Suprapubic skin (tissue), 4 donors: Measurements from ENCODE around the gene MLLT6. TPM values are rescaled to one million over a fixed set of nuclear protein-coding genes. Genes with fewer than 3 reads are reported as not detected.

ENCODE experiments used
- DNase-seq, 2 donors: peaks; one replicate each; pipeline ENCODE4 v3.0.0-alpha.2; 2019; ENCODE audit warnings: low spot score in 2 of 2
- H3K27ac ChIP-seq: fragments of 200-600 bp; sonication (generic); one replicate; pipeline ENCODE4 v1.5.1; 2019
- H3K27me3 ChIP-seq: fragments of 200-600 bp; sonication (generic); one replicate; pipeline ENCODE4 v1.5.1; 2019
- H3K36me3 ChIP-seq: fragments of 200-600 bp; sonication (generic); one replicate; pipeline ENCODE4 v1.5.1; 2019
- H3K4me1 ChIP-seq: fragments of 200-600 bp; sonication (generic); one replicate; pipeline ENCODE4 v1.5.1; 2019
- H3K4me3 ChIP-seq: fragments of 200-600 bp; sonication (generic); one replicate; pipeline ENCODE4 v1.5.1; 2019; ENCODE audit warnings: mild to moderate bottlenecking
- H3K9me3 ChIP-seq: fragments of 200-600 bp; sonication (generic); one replicate; pipeline ENCODE4 v1.5.1; 2019
- EP300 ChIP-seq: sonication (generic); formaldehyde crosslinking; IDR thresholded peaks from one replicate; pipeline ENCODE4 v1.6.1; 2017; ENCODE audit warnings: antibody characterized with exemption
- POLR2A ChIP-seq, 2 donors: fragments of 450-650 bp; IDR thresholded peaks; one replicate each; pipeline ENCODE4 v1.6.1; 2017; ENCODE audit warnings: antibody characterized with exemption in 2 of 2, mild to moderate bottlenecking in 2 of 2, moderate library complexity in 2 of 2
- POLR2AphosphoS5 ChIP-seq, 3 donors: sonication (generic); formaldehyde crosslinking; IDR thresholded peaks; one replicate each; pipeline ENCODE4 v1.6.1; 2017; ENCODE audit warnings: antibody characterized with exemption in 3 of 3
- WGBS: methylation state at CpG from one replicate; pipeline ENCODE4 v1.1.5; 2018; 5-methylcytosine and 5-hydroxymethylcytosine counted together
- total RNA-seq, 4 donors: library from RNA; depleted of rRNA; stranded (reverse); fragments of >200 nt; gene quantifications; one replicate each; pipeline ENCODE4 v1.1.0, GENCODE V29; 2016
- TF ChIP-seq, protein P1 (sequence below), 2 donors: fragments of 200-600 bp in 1 of 2; fragments of 450-650 bp in 1 of 2; sonication (generic) in 1 of 2; IDR thresholded peaks; one replicate each; pipeline ENCODE4 v1.5.1; 2016 to 2019; ENCODE audit warnings: antibody characterized with exemption in 2 of 2, mild to moderate bottlenecking in 1 of 2, moderate library complexity in 1 of 2

The MLLT6 gene
- total RNA-seq, 4 donors from 2014 or later: 62.7 to 136 (median 79.0) TPM

DNA sequence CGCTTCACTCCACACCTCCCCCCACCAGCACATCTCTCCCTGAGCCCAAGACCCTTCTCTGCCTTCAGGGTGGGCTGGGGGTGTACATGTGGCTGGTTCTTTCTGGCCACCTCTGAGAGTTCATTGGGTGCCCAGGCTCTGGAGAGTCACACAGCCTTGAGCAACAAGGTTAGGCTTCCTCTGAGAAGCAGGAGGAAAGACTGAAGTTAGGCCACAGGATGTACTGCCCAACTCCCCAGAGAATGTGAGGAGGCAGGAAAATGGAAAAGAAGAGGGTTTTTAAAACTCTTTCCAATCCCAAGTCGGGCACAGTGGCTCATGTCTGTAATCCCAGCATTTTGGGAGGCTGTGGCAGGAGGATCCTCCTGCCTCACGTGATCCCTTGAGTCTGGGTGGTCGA lies 35.7 kb downstream of the MLLT6 start:
- H3K4me3 ChIP-seq: no peak overlapping the region
- H3K27me3 ChIP-seq: no peaks in the 10 kb centered on the region
- no peaks in the 10 kb centered on the region for H3K9me3 ChIP-seq
- no peak for TF ChIP-seq EP300
- TF ChIP-seq POLR2AphosphoS5 (IDR thresholded peaks at IDR 0.05): no peak
- TF ChIP-seq, protein P1, sequence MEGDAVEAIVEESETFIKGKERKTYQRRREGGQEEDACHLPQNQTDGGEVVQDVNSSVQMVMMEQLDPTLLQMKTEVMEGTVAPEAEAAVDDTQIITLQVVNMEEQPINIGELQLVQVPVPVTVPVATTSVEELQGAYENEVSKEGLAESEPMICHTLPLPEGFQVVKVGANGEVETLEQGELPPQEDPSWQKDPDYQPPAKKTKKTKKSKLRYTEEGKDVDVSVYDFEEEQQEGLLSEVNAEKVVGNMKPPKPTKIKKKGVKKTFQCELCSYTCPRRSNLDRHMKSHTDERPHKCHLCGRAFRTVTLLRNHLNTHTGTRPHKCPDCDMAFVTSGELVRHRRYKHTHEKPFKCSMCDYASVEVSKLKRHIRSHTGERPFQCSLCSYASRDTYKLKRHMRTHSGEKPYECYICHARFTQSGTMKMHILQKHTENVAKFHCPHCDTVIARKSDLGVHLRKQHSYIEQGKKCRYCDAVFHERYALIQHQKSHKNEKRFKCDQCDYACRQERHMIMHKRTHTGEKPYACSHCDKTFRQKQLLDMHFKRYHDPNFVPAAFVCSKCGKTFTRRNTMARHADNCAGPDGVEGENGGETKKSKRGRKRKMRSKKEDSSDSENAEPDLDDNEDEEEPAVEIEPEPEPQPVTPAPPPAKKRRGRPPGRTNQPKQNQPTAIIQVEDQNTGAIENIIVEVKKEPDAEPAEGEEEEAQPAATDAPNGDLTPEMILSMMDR (IDR thresholded peaks at IDR 0.05): no peak
- TF ChIP-seq POLR2A (IDR thresholded peaks at IDR 0.05): no peak
- no peak for DNase-seq
- no peak overlapping the region for H3K27ac ChIP-seq
- WGBS: 86% methylated on average over 4 of the region's 4 CpGs
- peaks cover 40% of the 10 kb centered on the region for H3K36me3 ChIP-seq
- H3K4me1 ChIP-seq: peaks cover 34% of the 10 kb centered on the region

- Histone ChIP-seq H3K36me3 (peaks cover 34% of the 10 kb centered on the region), H3K4me3 (no peak overlapping the region), H3K4me1 (peaks cover 40% of the 10 kb centered on the region), H3K27ac (peak overlapping the region; percentile 90), H3K9me3 (no peaks in the 10 kb centered on the region), H3K27me3 (no peaks in the 10 kb centered on the region)
- DNase-seq: no peak
- 50% methylated on average over 5 of the region's 5 CpGs for WGBS
- TF ChIP-seq POLR2AphosphoS5 (IDR thresholded peaks at IDR 0.05) (no peak), POLR2A (IDR thresholded peaks at IDR 0.05) (no peak)
Measured at GRCh38 chr17:38741461-38741860, 36.4 kb downstream of the MLLT6 start.

DNA sequence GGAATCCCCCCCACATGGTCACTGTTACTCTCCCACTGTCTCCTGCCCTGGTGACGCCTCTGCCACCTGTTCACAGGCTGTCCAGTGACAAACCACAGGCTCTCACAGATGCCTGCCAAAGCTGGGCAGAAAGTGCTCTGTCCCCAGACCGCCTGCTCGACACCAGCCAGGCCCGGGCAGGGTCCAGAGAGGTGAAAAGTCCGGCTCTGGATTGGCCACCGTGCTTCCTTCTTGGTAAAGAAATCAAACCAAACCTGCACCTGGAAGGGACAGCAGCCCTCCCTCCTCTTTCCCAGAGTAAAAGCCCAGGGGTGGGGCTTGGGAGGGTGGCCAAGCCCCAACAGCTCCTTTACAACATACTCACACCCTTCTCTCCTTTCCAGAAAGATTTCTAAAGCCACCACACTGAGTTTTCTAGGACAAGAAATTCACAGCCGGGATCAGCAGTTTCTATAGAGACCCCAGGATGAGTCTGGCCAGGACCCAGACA lies 36.9 kb downstream of the MLLT6 start:
- DNase-seq: peak in 1 of 2 donors; percentile 68
- Histone ChIP-seq H3K36me3 (peaks cover 30% of the 10 kb centered on the region), H3K9me3 (no peaks in the 10 kb centered on the region), H3K4me3 (no peak overlapping the region), H3K27me3 (no peaks in the 10 kb centered on the region), H3K4me1 (peaks cover 46% of the 10 kb centered on the region), H3K27ac (peak overlapping the region; percentile 90)
- 14% methylated on average over 7 of the region's 7 CpGs for WGBS
- TF ChIP-seq POLR2A (IDR thresholded peaks at IDR 0.05): no peak
- TF ChIP-seq EP300: no peak
- no peak for TF ChIP-seq POLR2AphosphoS5 (IDR thresholded peaks at IDR 0.05)
- TF ChIP-seq, protein P1 (IDR thresholded peaks at IDR 0.05): no peak

DNA sequence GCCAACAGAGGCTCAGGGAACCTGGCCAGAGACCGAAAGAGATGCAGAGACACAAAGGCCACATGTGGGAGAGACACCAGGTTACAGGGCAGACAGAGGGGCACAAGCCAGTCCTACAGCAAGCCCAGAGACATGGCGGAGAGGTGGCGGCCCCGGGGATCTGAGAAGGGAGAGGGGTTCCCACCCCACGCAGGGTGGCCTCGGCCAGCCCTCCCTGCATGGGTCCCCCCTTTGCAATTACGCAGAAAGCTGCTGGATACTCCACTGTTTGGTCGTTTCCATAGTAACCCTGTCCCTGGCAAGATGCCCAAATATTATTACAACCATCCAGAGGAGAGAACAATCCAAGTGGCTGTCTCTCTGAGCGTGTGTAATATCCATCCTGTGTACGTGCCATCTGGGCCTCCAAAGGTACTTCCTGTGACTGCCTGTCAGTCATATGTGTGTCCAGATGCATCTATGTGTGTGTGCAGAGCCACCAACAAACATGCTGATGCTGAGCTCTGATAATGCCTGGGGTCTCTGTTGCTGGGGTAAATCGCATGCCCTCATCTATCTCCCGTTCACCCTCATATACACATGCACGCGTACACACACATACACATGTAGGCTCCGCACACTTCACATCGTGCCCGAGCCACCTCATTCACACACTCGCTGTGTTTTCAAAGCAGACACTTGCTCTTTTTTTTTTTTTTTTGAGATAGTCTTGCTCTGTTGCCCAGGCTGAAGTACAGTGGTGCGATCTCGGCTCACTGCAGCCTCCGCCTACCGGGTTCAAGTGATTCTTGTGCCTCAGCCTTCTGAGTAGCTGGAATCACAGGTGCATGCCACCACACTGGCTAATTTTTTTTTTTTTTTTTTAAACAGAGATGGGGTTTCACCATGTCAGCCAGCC lies 37.6 kb downstream of the MLLT6 start:
- DNase-seq: peak in 1 of 2 donors; percentile 77
- no peaks in the 10 kb centered on the region for H3K27me3 ChIP-seq
- H3K4me3 ChIP-seq: no peak overlapping the region
- H3K36me3 ChIP-seq: peaks cover 24% of the 10 kb centered on the region
- 32% methylated on average over 22 of the region's 22 CpGs for WGBS
- peak overlapping the region; percentile 90 for H3K27ac ChIP-seq
- no peaks in the 10 kb centered on the region for H3K9me3 ChIP-seq
- TF ChIP-seq, protein P1 (IDR thresholded peaks at IDR 0.05): no peak
- peak in 1 of 3 donors; percentile 55 for TF ChIP-seq POLR2AphosphoS5 (IDR thresholded peaks at IDR 0.05)
- TF ChIP-seq POLR2A (IDR thresholded peaks at IDR 0.05): no peak
- no peak for TF ChIP-seq EP300
- H3K4me1 ChIP-seq: peaks cover 51% of the 10 kb centered on the region

DNA sequence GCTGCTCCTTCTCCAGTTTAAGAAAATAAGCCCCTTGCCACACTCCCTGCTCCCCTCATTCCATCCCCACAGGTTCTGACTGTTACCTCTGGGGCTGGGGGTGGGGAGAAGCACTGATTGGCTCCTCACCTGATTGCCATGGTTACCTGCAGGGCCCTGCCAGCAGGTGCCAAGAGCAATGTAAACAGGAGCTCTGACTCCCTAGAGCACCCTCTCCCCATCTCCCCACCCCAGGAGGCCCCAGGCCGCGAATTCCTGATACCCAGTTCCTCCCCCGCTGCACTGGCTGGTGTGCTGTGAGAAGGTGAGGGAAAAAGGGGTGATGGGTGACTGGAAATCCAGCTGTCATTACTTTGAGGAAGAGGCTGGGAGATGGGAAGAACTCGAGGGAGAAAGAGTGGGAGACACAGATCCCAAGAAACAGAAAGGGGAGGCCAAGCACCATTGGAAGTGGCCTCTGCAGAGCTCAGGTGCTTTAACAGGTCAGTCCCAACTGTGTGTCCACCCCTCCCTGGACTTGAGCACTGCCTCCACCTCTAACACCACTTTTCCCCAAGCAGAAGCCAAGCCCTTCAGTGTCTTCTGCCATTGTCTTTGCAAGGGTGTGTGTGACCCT lies 38.6 kb downstream of the MLLT6 start:
- no peak for TF ChIP-seq POLR2AphosphoS5 (IDR thresholded peaks at IDR 0.05)
- Histone ChIP-seq H3K27ac (no peak overlapping the region), H3K36me3 (peaks cover 14% of the 10 kb centered on the region), H3K4me1 (peaks cover 52% of the 10 kb centered on the region), H3K27me3 (no peaks in the 10 kb centered on the region), H3K4me3 (no peak overlapping the region), H3K9me3 (no peaks in the 10 kb centered on the region)
- WGBS: 81% methylated on average over 4 of the region's 4 CpGs
- no peak for DNase-seq

DNA sequence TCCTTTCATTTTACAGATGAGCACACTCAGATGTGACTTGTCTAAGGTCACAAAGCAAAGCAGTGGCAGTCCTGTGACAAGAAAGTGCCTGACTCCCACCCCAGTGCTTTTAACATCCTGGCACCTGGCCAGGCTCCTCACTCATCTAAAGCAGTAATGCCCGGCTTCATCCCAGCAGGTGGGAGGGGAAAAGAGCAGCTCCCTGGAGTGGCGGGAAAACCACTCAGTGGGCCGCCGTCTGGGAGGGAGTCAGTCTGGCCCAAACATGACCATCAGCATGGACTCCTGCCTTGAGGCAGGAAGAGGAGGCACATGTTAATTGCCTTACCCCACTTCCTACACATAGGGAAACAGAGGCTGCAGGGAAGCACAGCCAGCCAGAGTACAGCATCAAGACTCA lies 40.5 kb downstream of the MLLT6 start:
- 29% methylated on average over 3 of the region's 4 CpGs for WGBS
- Histone ChIP-seq H3K27me3 (no peaks in the 10 kb centered on the region), H3K4me3 (no peak overlapping the region), H3K27ac (no peak overlapping the region), H3K36me3 (no peaks in the 10 kb centered on the region), H3K4me1 (peaks cover 71% of the 10 kb centered on the region), H3K9me3 (no peaks in the 10 kb centered on the region)
- TF ChIP-seq POLR2A (IDR thresholded peaks at IDR 0.05) (no peak), POLR2AphosphoS5 (IDR thresholded peaks at IDR 0.05) (no peak)
- DNase-seq: no peak
